Fibroblast of lung (primary cell): ENCODE results near the gene WDR3. TPM values are rescaled to one million over a fixed set of nuclear protein-coding genes. Genes with fewer than 3 reads are reported as not detected.

Experiments used
- DNase-seq, 2 donors: peaks; one replicate each; pipeline versions ENCODE4 v3.0.0 to v3.0.0-alpha.2; 2010; ENCODE audit warnings: low read depth in 2 of 2
- H2AFZ ChIP-seq: 2 replicates; pipeline ENCODE4 v1.5.1; 2012; ENCODE audit warnings: low read length, control low read depth, inconsistent platforms
- H3K27ac ChIP-seq: 2 replicates; pipeline ENCODE4 v1.5.1; 2011; ENCODE audit warnings: low read length, control low read depth; ENCODE audit not compliant: insufficient read depth
- H3K27me3 ChIP-seq: 2 replicates; pipeline ENCODE4 v1.5.1; 2011; ENCODE audit warnings: mild to moderate bottlenecking, low read length; ENCODE audit not compliant: control insufficient read depth, insufficient read depth
- H3K36me3 ChIP-seq: 2 replicates; pipeline ENCODE4 v1.5.1; 2011; ENCODE audit warnings: low read length; ENCODE audit not compliant: control insufficient read depth, insufficient read depth
- H3K4me1 ChIP-seq: 2 replicates; pipeline ENCODE4 v1.5.1; 2011; ENCODE audit warnings: low read length; ENCODE audit not compliant: control insufficient read depth, insufficient read depth; ENCODE audit errors: extremely low read depth
- H3K4me2 ChIP-seq: 2 replicates; pipeline ENCODE4 v1.5.1; 2011; ENCODE audit warnings: low read length, control low read depth; ENCODE audit not compliant: insufficient read depth; ENCODE audit errors: extremely low read depth
- H3K4me3 ChIP-seq, 4 experiments: fragments of 200-600 bp in 1 of 4; sonication (generic) in 1 of 4; replicated peaks in 1 of 4; 2 replicates each; pipeline ENCODE4 v1.5.1; 2011 to 2016; ENCODE audit warnings: low read length in 4 of 4, low read depth in 3 of 4, mild to moderate bottlenecking in 3 of 4, control low read depth in 2 of 4, inconsistent platforms in 1 of 4, mixed read lengths in 1 of 4; ENCODE audit not compliant: insufficient read depth in 1 of 4; ENCODE audit errors: control extremely low read depth in 1 of 4
- H3K79me2 ChIP-seq: 2 replicates; pipeline ENCODE4 v1.5.1; 2012; ENCODE audit warnings: mild to moderate bottlenecking, low read length, inconsistent platforms; ENCODE audit not compliant: control insufficient read depth, insufficient read depth
- H3K9ac ChIP-seq: 2 replicates; pipeline ENCODE4 v1.5.1; 2011; ENCODE audit warnings: mild to moderate bottlenecking, low read length, control low read depth; ENCODE audit not compliant: insufficient read depth
- H3K9me3 ChIP-seq: 2 replicates; pipeline ENCODE4 v1.5.1; 2012; ENCODE audit warnings: low read depth, low read length; ENCODE audit not compliant: control insufficient read depth, insufficient read depth
- H4K20me1 ChIP-seq: 2 replicates; pipeline ENCODE4 v1.5.1; 2011; ENCODE audit warnings: low read length; ENCODE audit not compliant: control insufficient read depth, insufficient read depth; ENCODE audit errors: extremely low read depth
- CTCF ChIP-seq, 2 donors: IDR thresholded peaks in 1 of 2; conservative IDR thresholded peaks in 1 of 2; 1 replicate in 1 of 2; 2 replicates in 1 of 2; pipeline ENCODE4 v1.5.1; 2011 to 2012; ENCODE audit warnings: low read length in 2 of 2, control low read depth in 1 of 2, inconsistent platforms in 1 of 2, low read depth in 1 of 2, mild to moderate bottlenecking in 1 of 2
- EZH2 ChIP-seq: IDR thresholded peaks from 2 replicates; pipeline ENCODE4 v1.5.1; 2012; ENCODE audit warnings: low read length, control low read depth, mild to moderate bottlenecking; ENCODE audit errors: missing control alignments
- polyA plus RNA-seq, 2 donors: library from polyadenylated mRNA; depleted of rRNA in 1 of 2; stranded (reverse) in 1 of 2; unstranded in 1 of 2; fragments of >200 nt; gene quantifications; 2 replicates each; pipeline ENCODE4 v1.2.1, GENCODE V29; 2011 to 2012; ENCODE audit warnings: missing spikeins in 1 of 2
- total RNA-seq: library from RNA; depleted of rRNA; stranded (reverse); fragments of >200 nt; gene quantifications from 2 replicates; pipeline ENCODE4 v1.2.1, GENCODE V29; 2014

The WDR3 gene
- total and polyA plus RNA-seq, 2 donors (not counting 1 experiment from before 2014, with no cell fraction given): 15.7 to 17.4 TPM

GRCh38 chr1:117970252-117970651 is 40.7 kb downstream of the WDR3 start:
- H4K20me1 ChIP-seq: no peaks in the 10 kb centered on the region
- no peaks in the 10 kb centered on the region for H3K9me3 ChIP-seq
- DNase-seq: no peak
- no peak for TF ChIP-seq CTCF (conservative IDR thresholded peaks at IDR 0.05 in 1 of 2, IDR thresholded peaks at IDR 0.05 in 1 of 2; ENCODE audit: low read depth in 1 of 2, low read length in 2 of 2)
- no peak for TF ChIP-seq EZH2
- H3K4me1 ChIP-seq: no peaks in the 10 kb centered on the region
- no peak overlapping the region for H3K4me3 ChIP-seq
- H3K36me3 ChIP-seq: no peaks in the 10 kb centered on the region
- H3K9ac ChIP-seq: no peak overlapping the region
- no peaks in the 10 kb centered on the region for H3K79me2 ChIP-seq
- no peak overlapping the region for H3K4me2 ChIP-seq
- no peak overlapping the region for H3K27ac ChIP-seq
- H2AFZ ChIP-seq: no peak overlapping the region
- H3K27me3 ChIP-seq: no peaks in the 10 kb centered on the region

- DNase-seq: no peak
- H3K4me3 ChIP-seq: no peak overlapping the region
- no peaks in the 10 kb centered on the region for H3K9me3 ChIP-seq
- no peaks in the 10 kb centered on the region for H3K36me3 ChIP-seq
- H3K4me2 ChIP-seq: no peak overlapping the region
- no peaks in the 10 kb centered on the region for H3K4me1 ChIP-seq
- no peaks in the 10 kb centered on the region for H4K20me1 ChIP-seq
- H3K79me2 ChIP-seq: no peaks in the 10 kb centered on the region
- TF ChIP-seq EZH2 (no peak), CTCF (conservative IDR thresholded peaks at IDR 0.05 in 1 of 2, IDR thresholded peaks at IDR 0.05 in 1 of 2; ENCODE audit: low read depth in 1 of 2, low read length in 2 of 2) (no peak)
- H3K9ac ChIP-seq: no peak overlapping the region
- H3K27ac ChIP-seq: no peak overlapping the region
- H2AFZ ChIP-seq: no peak overlapping the region
- no peaks in the 10 kb centered on the region for H3K27me3 ChIP-seq
These were observed 42.2 kb downstream of the WDR3 start for GRCh38 chr1:117971777-117972176.

GRCh38 chr1:117976381-117976780 is 46.8 kb downstream of the WDR3 start:
- Histone ChIP-seq H4K20me1 (no peaks in the 10 kb centered on the region), H3K4me1 (no peaks in the 10 kb centered on the region), H3K79me2 (no peaks in the 10 kb centered on the region), H2AFZ (no peak overlapping the region), H3K27me3 (peaks cover 2% of the 10 kb centered on the region), H3K9ac (no peak overlapping the region), H3K4me2 (no peak overlapping the region), H3K36me3 (no peaks in the 10 kb centered on the region), H3K9me3 (no peaks in the 10 kb centered on the region), H3K4me3 (no peak overlapping the region), H3K27ac (no peak overlapping the region)
- no peak for DNase-seq
- TF ChIP-seq CTCF (conservative IDR thresholded peaks at IDR 0.05 in 1 of 2, IDR thresholded peaks at IDR 0.05 in 1 of 2; ENCODE audit: low read depth in 1 of 2, low read length in 2 of 2) (no peak), EZH2 (no peak)
